ENCODE results near the gene CCDC154. TPM values are rescaled to one million over a fixed set of nuclear protein-coding genes. Genes with fewer than 3 reads are reported as not detected.

CCDC154 gene
- total RNA-seq, 1 donor from 2014 or later, result 4.1 TPM

GRCh38 chr16:1412847-1413246 is 31.5 kb downstream of the CCDC154 start:
- Histone ChIP-seq H3K4me1 (peaks cover 16% of the 10 kb centered on the region), H3K9me3 (no peaks in the 10 kb centered on the region), H3K36me3 (peaks cover 20% of the 10 kb centered on the region), H3K4me3 (no peak overlapping the region), H3K27ac (no peak overlapping the region), H3K27me3 (no peaks in the 10 kb centered on the region)
- intact Hi-C loops (cut with DNase I), result no loop called here
- no peak for DNase-seq
- ATAC-seq, result no peak
- TF ChIP-seq CTCF (IDR thresholded peaks at IDR 0.05), result no peak

- Histone ChIP-seq H3K9me3 (no peaks in the 10 kb centered on the region), H3K27me3 (no peaks in the 10 kb centered on the region), H3K36me3 (peaks cover 35% of the 10 kb centered on the region), H3K4me3 (peak overlapping the region; percentile 53), H3K4me1 (peaks cover 16% of the 10 kb centered on the region), H3K27ac (peak overlapping the region; percentile 24)
- intact Hi-C loops (cut with DNase I), result no loop called here
- DNase-seq (peak; percentile 96), ATAC-seq (peak; percentile 98)
- TF ChIP-seq CTCF (IDR thresholded peaks at IDR 0.05), result no peak
These were observed 36.1 kb downstream of the CCDC154 start for GRCh38 chr16:1408171-1408837.

GRCh38 chr16:1407753-1408152 is 36.6 kb downstream of the CCDC154 start:
- DNase-seq (no peak), ATAC-seq (peak; percentile 2)
- H3K9me3 ChIP-seq, result no peaks in the 10 kb centered on the region
- H3K36me3 ChIP-seq, result peaks cover 40% of the 10 kb centered on the region
- H3K27me3 ChIP-seq, result no peaks in the 10 kb centered on the region
- H3K4me3 ChIP-seq, result peak overlapping the region; percentile 53
- no peak for TF ChIP-seq CTCF (IDR thresholded peaks at IDR 0.05)
- H3K4me1 ChIP-seq, result peaks cover 16% of the 10 kb centered on the region
- intact Hi-C loops (cut with DNase I), result no loop called here
- no peak overlapping the region for H3K27ac ChIP-seq

- no peak overlapping the region for H3K4me3 ChIP-seq
- H3K9me3 ChIP-seq, result no peaks in the 10 kb centered on the region
- no peaks in the 10 kb centered on the region for H3K27me3 ChIP-seq
- TF ChIP-seq CTCF (IDR thresholded peaks at IDR 0.05), result no peak
- H3K36me3 ChIP-seq, result peaks cover 54% of the 10 kb centered on the region
- peaks cover 11% of the 10 kb centered on the region for H3K4me1 ChIP-seq
- DNase-seq (no peak), ATAC-seq (no peak)
- intact Hi-C loops (cut with DNase I), result no loop called here
- H3K27ac ChIP-seq, result no peak overlapping the region
These were observed 40.6 kb downstream of the CCDC154 start for GRCh38 chr16:1403733-1404132.

- no peaks in the 10 kb centered on the region for H3K9me3 ChIP-seq
- TF ChIP-seq CTCF (IDR thresholded peaks at IDR 0.05), result no peak
- ATAC-seq (no peak), DNase-seq (no peak)
- H3K27ac ChIP-seq, result no peak overlapping the region
- H3K4me3 ChIP-seq, result no peak overlapping the region
- H3K36me3 ChIP-seq, result peaks cover 61% of the 10 kb centered on the region
- no peaks in the 10 kb centered on the region for H3K27me3 ChIP-seq
- peaks cover 6% of the 10 kb centered on the region for H3K4me1 ChIP-seq
- intact Hi-C loops (cut with DNase I), result no loop called here
These were observed 41.3 kb downstream of the CCDC154 start for GRCh38 chr16:1403036-1403435.

GRCh38 chr16:1401758-1402154 is 42.6 kb downstream of the CCDC154 start:
- no peaks in the 10 kb centered on the region for H3K4me1 ChIP-seq
- no peak for ATAC-seq
- H3K36me3 ChIP-seq, result peaks cover 63% of the 10 kb centered on the region
- no peak overlapping the region for H3K27ac ChIP-seq
- no peak for DNase-seq
- TF ChIP-seq CTCF (IDR thresholded peaks at IDR 0.05), result no peak
- H3K27me3 ChIP-seq, result no peaks in the 10 kb centered on the region
- intact Hi-C loops (cut with DNase I), result no loop called here
- H3K4me3 ChIP-seq, result no peak overlapping the region
- H3K9me3 ChIP-seq, result no peaks in the 10 kb centered on the region
